ENCODE data around the gene IKZF3. TPM values are rescaled to one million over a fixed set of nuclear protein-coding genes. Genes with fewer than 3 reads are reported as not detected.
"Not testable (repeated sequence)": the region's sequence is repeated elsewhere in the genome, so short reads cannot be mapped to it uniquely, and the experiment has no call there.

The IKZF3 gene
- under 1 TPM; 0.12 to 0.82 (median 0.57) TPM for total RNA-seq
- under 1 TPM; 0.01 to 0.14 (median 0.03) TPM for polyA plus RNA-seq
- long read RNA-seq, donor 1 = 0 reads
- long read RNA-seq, donor 2 = 0 reads

GRCh38 chr17:39863918-39864746 lies at the start of gene IKZF3:
IKZF3 (minus strand) TSS chr17:39864312; CDS start chr17:39864126, 186 bp downstream.
- ATAC-seq = peak; percentile 65 to 80 (median 74)
- Histone ChIP-seq H3K27me3 (ENCODE audit: insufficient read depth in 3 of 3, low read length in 2 of 3) (peaks cover 7 to 81% (median 24%) of the 10 kb centered on the region in 3 donors), H3K4me1 (peaks cover 8% of the 10 kb centered on the region), H3K36me3 (ENCODE audit: insufficient read depth in 1 of 2, low read depth in 1 of 2) (no peaks in the 10 kb centered on the region), H3K9me3 (no peaks in the 10 kb centered on the region), H3K4me3 (peak within 1 kb of the TSS; percentile 44), H3K27ac (no peak within 1 kb of the TSS)
- DNase-seq = peak; percentile 46 to 66
- WGBS, 3 donors = 3 to 5% (median 4%) methylated on average over 50 of the region's 50 CpGs
- no peak for TF ChIP-seq CTCF (IDR thresholded peaks at IDR 0.05)
- intact Hi-C loops (cut with DNase I) = loop anchor here in 1 of 2 donors (10.0 kb wide), 1 partner anchor 239 kb away; the partner anchor contains the start of gene PPP1R1B

GRCh38 chr17:39908789-39909352 lies 44.8 kb upstream of the IKZF3 start:
- intact Hi-C loops (cut with DNase I) = no loop called here
- DNase-seq (no peak), ATAC-seq (no peak)
- TF ChIP-seq CTCF (IDR thresholded peaks at IDR 0.05) = no peak
- Histone ChIP-seq H3K27me3 (ENCODE audit: insufficient read depth in 3 of 3, low read length in 2 of 3) (no peaks in the 10 kb centered on the region), H3K4me3 (no peak overlapping the region), H3K9me3 (no peaks in the 10 kb centered on the region), H3K36me3 (ENCODE audit: insufficient read depth in 1 of 2, low read depth in 1 of 2) (peaks cover 3 to 29% of the 10 kb centered on the region in 2 donors), H3K27ac (no peak overlapping the region), H3K4me1 (no peaks in the 10 kb centered on the region)
- 93 to 97% (median 94%) methylated on average over 6 of the region's 6 CpGs for WGBS, 3 donors

- H3K27me3 ChIP-seq (ENCODE audit: insufficient read depth in 3 of 3, low read length in 2 of 3) = no peaks in the 10 kb centered on the region
- TF ChIP-seq CTCF (IDR thresholded peaks at IDR 0.05) = no peak
- intact Hi-C loops (cut with DNase I) = no loop called here
- no peak overlapping the region for H3K4me3 ChIP-seq
- H3K27ac ChIP-seq = no peak overlapping the region
- DNase-seq = no peak
- 65 to 79% (median 66%) methylated on average over 3 of the region's 3 CpGs for WGBS, 3 donors
- H3K9me3 ChIP-seq = no peaks in the 10 kb centered on the region
- peaks cover 0 to 13% of the 10 kb centered on the region in 2 donors for H3K36me3 ChIP-seq (ENCODE audit: insufficient read depth in 1 of 2, low read depth in 1 of 2)
- no peaks in the 10 kb centered on the region for H3K4me1 ChIP-seq
- no peak for ATAC-seq
Observed at GRCh38 chr17:39904990-39905288, 40.8 kb upstream of the IKZF3 start.

- Histone ChIP-seq H3K27ac (no peak overlapping the region), H3K27me3 (ENCODE audit: insufficient read depth in 3 of 3, low read length in 2 of 3) (no peaks in the 10 kb centered on the region), H3K9me3 (no peaks in the 10 kb centered on the region), H3K4me3 (no peak overlapping the region), H3K36me3 (ENCODE audit: insufficient read depth in 1 of 2, low read depth in 1 of 2) (peaks cover 0 to 5% of the 10 kb centered on the region in 2 donors), H3K4me1 (no peaks in the 10 kb centered on the region)
- intact Hi-C loops (cut with DNase I) = no loop called here
- WGBS, 3 donors = 85 to 93% (median 91%) methylated on average over 4 of the region's 4 CpGs
- DNase-seq (no peak), ATAC-seq (no peak)
- TF ChIP-seq CTCF (IDR thresholded peaks at IDR 0.05) = no peak
Observed at GRCh38 chr17:39903158-39903884, 39.2 kb upstream of the IKZF3 start.

GRCh38 chr17:39902027-39902426 lies 37.9 kb upstream of the IKZF3 start:
- ATAC-seq; H3K4me3 ChIP-seq; intact Hi-C loops (cut with DNase I); H3K27me3 ChIP-seq (ENCODE audit: insufficient read depth in 3 of 3, low read length in 2 of 3); H3K36me3 ChIP-seq (ENCODE audit: insufficient read depth in 1 of 2, low read depth in 1 of 2); H3K9me3 ChIP-seq; H3K4me1 ChIP-seq; DNase-seq; H3K27ac ChIP-seq: not testable (repeated sequence)
- WGBS, 3 donors = 89 to 93% (median 89%) methylated on average over 2 of the region's 2 CpGs

Data from psoas muscle (tissue), 8 donors.